T47D (cell line): ENCODE data around the gene GHRHR.

Source experiments
- DNase-seq, 2 experiments: peaks; one replicate each; pipeline versions ENCODE4 v3.0.0 to v3.0.0-alpha.2; 2011 to 2012; ENCODE audit warnings: low read depth in 1 of 2, low spot score in 1 of 2
- JUND ChIP-seq: IDR thresholded peaks from 2 replicates; pipeline ENCODE4 v1.6.1; 2012; ENCODE audit warnings: low read depth
- in situ Hi-C: cut with HindIII; loops from 2 replicates; pipeline ENCODE4 v1.10.0; 2016; ENCODE audit warnings: low sequenced_read_pairs, low pct_unique_long_range_greater_than_20kb

GHRHR gene

GRCh38 chr7:30963842-30964241 is at the start of gene GHRHR:
Gene GHRHR, plus strand, starts transcription at chr7:30963953. Its CDS starts 116 bp downstream, at chr7:30964069.
- no peak for DNase-seq
- TF ChIP-seq JUND: no peak
- in situ Hi-C loops: no loop called here

- DNase-seq: no peak
- in situ Hi-C loops: no loop called here
- TF ChIP-seq JUND: no peak
Measured at GRCh38 chr7:30914596-30914995, 49.2 kb upstream of the GHRHR start.

- in situ Hi-C loops: no loop called here
- TF ChIP-seq JUND: no peak
- no peak for DNase-seq
Measured at GRCh38 chr7:30915005-30915601, 48.6 kb upstream of the GHRHR start.

- no peak for TF ChIP-seq JUND
- DNase-seq: no peak
- in situ Hi-C loops: no loop called here
Measured at GRCh38 chr7:30915751-30916150, 48.0 kb upstream of the GHRHR start.

GRCh38 chr7:30916255-30916654 is 47.5 kb upstream of the GHRHR start:
- no peak for TF ChIP-seq JUND
- in situ Hi-C loops: no loop called here
- no peak for DNase-seq

- DNase-seq: no peak
- in situ Hi-C loops: no loop called here
- TF ChIP-seq JUND: no peak
Measured at GRCh38 chr7:30916767-30917166, 47.0 kb upstream of the GHRHR start.

GRCh38 chr7:30917216-30917893 is 46.4 kb upstream of the GHRHR start:
- DNase-seq: no peak
- in situ Hi-C loops: no loop called here
- no peak for TF ChIP-seq JUND

- TF ChIP-seq JUND: no peak
- no peak for DNase-seq
- in situ Hi-C loops: no loop called here
Measured at GRCh38 chr7:30918676-30919075, 45.1 kb upstream of the GHRHR start.

GRCh38 chr7:30920021-30920583 is 43.7 kb upstream of the GHRHR start:
- in situ Hi-C loops: no loop called here
- no peak for TF ChIP-seq JUND
- DNase-seq: no peak

- TF ChIP-seq JUND: no peak
- in situ Hi-C loops: no loop called here
- no peak for DNase-seq
Measured at GRCh38 chr7:30920584-30921539, 42.9 kb upstream of the GHRHR start.

- DNase-seq: no peak
- in situ Hi-C loops: no loop called here
- TF ChIP-seq JUND: no peak
Measured at GRCh38 chr7:30921540-30922401, 42.0 kb upstream of the GHRHR start.

- DNase-seq: no peak
- in situ Hi-C loops: no loop called here
- TF ChIP-seq JUND: no peak
Measured at GRCh38 chr7:30922596-30922995, 41.2 kb upstream of the GHRHR start.
